ENCODE results near the gene CNOT6L. TPM values are rescaled to one million over a fixed set of nuclear protein-coding genes. Genes with fewer than 3 reads are reported as not detected.

Gene CNOT6L
- total and polyA plus RNA-seq, 2 of the 13 experiments (the other 11 are each of a cell fraction or from before 2014, with no cell fraction given): 7.9 to 13.5 TPM

DNA sequence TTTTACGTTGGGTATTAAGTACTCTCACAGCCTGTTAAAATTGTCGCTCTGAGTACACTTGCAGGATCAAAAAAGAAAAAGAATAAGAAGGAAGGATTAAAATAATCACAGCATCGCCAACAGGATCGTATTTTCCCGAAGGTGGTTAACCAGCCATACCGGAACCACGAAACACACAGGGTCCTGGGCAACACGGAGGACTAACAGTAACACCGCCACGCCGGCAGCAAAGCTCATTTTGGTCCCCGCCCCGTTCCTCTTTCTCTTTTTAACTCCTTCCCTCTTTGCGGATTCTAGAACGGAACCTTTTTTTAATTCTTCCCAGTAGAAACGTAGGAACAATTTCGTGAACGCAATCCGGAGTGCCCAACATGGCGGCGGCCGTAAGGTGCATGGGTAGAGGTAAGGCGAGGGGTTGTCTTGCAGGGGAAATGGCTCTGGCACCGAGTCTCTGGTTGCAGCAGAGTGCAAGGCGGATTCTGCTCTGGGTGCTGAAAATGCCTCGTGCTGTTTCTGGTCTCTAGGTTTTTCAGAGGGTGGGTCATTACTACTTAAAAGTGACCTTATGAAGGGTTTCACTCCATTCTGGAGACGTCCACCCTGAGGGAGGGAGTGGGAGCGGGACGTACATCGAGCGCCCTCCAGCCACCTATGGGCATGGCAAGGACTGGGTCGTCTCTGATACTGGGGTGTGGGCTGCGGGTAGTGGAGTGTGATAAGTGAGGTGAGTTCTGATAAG, 43.5 kb upstream of the CNOT6L start, which contains the start of gene MRPL1 (continued):
- TF ChIP-seq ZNF101 (CRISPR knock-in tag; IDR thresholded peaks at IDR 0.05; ENCODE audit: borderline replicate concordance, low read depth) (no peak), KLF16 (CRISPR knock-in tag; IDR thresholded peaks at IDR 0.05) (peak in 1 of 2 experiments; percentile 92; a peak in 2 of 4 replicates), CBX5 (CRISPR knock-in tag; IDR thresholded peaks at IDR 0.05; ENCODE audit: borderline replicate concordance) (peak; percentile 76; the same call in 1 of the 2 replicates), ZNF891 (CRISPR knock-in tag; IDR thresholded peaks at IDR 0.05) (peak; percentile 91), CCDC6 (CRISPR knock-in tag; IDR thresholded peaks at IDR 0.05) (peak; percentile 93), SRY (CRISPR knock-in tag; IDR thresholded peaks at IDR 0.05) (no peak), ZNF567 (CRISPR knock-in tag; IDR thresholded peaks at IDR 0.05; ENCODE audit: borderline replicate concordance) (no peak), ZFP36L1 (CRISPR knock-in tag; IDR thresholded peaks at IDR 0.05) (no peak), SYNCRIP (IDR thresholded peaks at IDR 0.05; ENCODE audit: insufficient read depth, low read depth, low read length) (no peak), ZNF234 (CRISPR knock-in tag; conservative IDR thresholded peaks at IDR 0.05) (no peak), ZSCAN12 (CRISPR knock-in tag; IDR thresholded peaks at IDR 0.05) (no peak), IRX3 (CRISPR knock-in tag; IDR thresholded peaks at IDR 0.05; ENCODE audit: borderline replicate concordance, low read depth) (0 out of 2 replicates have a peak, but pooled peaks have one; percentile 52), ZNF547 (CRISPR knock-in tag; IDR thresholded peaks at IDR 0.05) (peak; percentile 83), ZNF296 (CRISPR knock-in tag; conservative IDR thresholded peaks at IDR 0.05) (0 out of 2 replicates have a peak, but pooled peaks have one; percentile 30), STAT5B (CRISPR knock-in tag; IDR thresholded peaks at IDR 0.05) (0 out of 2 replicates have a peak, but pooled peaks have one; percentile 29), HDAC2 (CRISPR knock-in tag; IDR thresholded peaks at IDR 0.05) (peak; percentile 84), ZSCAN29 (CRISPR knock-in tag; conservative IDR thresholded peaks at IDR 0.05) (no peak; the same call in 1 of the 2 replicates), ISX (CRISPR knock-in tag; conservative IDR thresholded peaks at IDR 0.05) (peak; percentile 13; the same call in 1 of the 2 replicates)
- TF ChIP-seq, protein P1, sequence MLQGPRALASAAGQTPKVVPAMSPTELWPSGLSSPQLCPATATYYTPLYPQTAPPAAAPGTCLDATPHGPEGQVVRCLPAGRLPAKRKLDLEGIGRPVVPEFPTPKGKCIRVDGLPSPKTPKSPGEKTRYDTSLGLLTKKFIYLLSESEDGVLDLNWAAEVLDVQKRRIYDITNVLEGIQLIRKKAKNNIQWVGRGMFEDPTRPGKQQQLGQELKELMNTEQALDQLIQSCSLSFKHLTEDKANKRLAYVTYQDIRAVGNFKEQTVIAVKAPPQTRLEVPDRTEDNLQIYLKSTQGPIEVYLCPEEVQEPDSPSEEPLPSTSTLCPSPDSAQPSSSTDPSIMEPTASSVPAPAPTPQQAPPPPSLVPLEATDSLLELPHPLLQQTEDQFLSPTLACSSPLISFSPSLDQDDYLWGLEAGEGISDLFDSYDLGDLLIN (CRISPR knock-in tag; IDR thresholded peaks at IDR 0.05; ENCODE audit: borderline replicate concordance): no peak
- TF ChIP-seq, protein P2, sequence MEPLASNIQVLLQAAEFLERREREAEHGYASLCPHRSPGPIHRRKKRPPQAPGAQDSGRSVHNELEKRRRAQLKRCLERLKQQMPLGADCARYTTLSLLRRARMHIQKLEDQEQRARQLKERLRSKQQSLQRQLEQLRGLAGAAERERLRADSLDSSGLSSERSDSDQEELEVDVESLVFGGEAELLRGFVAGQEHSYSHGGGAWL (CRISPR knock-in tag; IDR thresholded peaks at IDR 0.05): peak; percentile 88
- TF ChIP-seq, protein P3, sequence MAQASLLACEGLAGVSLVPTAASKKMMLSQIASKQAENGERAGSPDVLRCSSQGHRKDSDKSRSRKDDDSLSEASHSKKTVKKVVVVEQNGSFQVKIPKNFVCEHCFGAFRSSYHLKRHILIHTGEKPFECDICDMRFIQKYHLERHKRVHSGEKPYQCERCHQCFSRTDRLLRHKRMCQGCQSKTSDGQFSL (CRISPR knock-in tag; IDR thresholded peaks at IDR 0.05): no peak
- TF ChIP-seq, protein P4, sequence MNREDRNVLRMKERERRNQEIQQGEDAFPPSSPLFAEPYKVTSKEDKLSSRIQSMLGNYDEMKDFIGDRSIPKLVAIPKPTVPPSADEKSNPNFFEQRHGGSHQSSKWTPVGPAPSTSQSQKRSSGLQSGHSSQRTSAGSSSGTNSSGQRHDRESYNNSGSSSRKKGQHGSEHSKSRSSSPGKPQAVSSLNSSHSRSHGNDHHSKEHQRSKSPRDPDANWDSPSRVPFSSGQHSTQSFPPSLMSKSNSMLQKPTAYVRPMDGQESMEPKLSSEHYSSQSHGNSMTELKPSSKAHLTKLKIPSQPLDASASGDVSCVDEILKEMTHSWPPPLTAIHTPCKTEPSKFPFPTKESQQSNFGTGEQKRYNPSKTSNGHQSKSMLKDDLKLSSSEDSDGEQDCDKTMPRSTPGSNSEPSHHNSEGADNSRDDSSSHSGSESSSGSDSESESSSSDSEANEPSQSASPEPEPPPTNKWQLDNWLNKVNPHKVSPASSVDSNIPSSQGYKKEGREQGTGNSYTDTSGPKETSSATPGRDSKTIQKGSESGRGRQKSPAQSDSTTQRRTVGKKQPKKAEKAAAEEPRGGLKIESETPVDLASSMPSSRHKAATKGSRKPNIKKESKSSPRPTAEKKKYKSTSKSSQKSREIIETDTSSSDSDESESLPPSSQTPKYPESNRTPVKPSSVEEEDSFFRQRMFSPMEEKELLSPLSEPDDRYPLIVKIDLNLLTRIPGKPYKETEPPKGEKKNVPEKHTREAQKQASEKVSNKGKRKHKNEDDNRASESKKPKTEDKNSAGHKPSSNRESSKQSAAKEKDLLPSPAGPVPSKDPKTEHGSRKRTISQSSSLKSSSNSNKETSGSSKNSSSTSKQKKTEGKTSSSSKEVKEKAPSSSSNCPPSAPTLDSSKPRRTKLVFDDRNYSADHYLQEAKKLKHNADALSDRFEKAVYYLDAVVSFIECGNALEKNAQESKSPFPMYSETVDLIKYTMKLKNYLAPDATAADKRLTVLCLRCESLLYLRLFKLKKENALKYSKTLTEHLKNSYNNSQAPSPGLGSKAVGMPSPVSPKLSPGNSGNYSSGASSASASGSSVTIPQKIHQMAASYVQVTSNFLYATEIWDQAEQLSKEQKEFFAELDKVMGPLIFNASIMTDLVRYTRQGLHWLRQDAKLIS (CRISPR knock-in tag; IDR thresholded peaks at IDR 0.05): peak; percentile 61; the same call in 1 of the 2 replicates
- TF ChIP-seq, protein P5, sequence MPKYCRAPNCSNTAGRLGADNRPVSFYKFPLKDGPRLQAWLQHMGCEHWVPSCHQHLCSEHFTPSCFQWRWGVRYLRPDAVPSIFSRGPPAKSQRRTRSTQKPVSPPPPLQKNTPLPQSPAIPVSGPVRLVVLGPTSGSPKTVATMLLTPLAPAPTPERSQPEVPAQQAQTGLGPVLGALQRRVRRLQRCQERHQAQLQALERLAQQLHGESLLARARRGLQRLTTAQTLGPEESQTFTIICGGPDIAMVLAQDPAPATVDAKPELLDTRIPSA (CRISPR knock-in tag; IDR thresholded peaks at IDR 0.05; ENCODE audit: borderline replicate concordance): no peak
